IMR-90 (cell line): ENCODE results near the gene CCL15. TPM values are rescaled to one million over a fixed set of nuclear protein-coding genes. Genes with fewer than 3 reads are reported as not detected.

Experiments used
- ATAC-seq: fragments of 200-7000 bp; cut with Tn5 transposase; 2 replicates; pipeline ENCODE4 v1.9.1; 2020; ENCODE audit warnings: low read depth, mild to moderate bottlenecking, moderate library complexity
- BruUV-seq: library from RNA; stranded (reverse); fragments of 400-500 nt; replicated peaks from 2 replicates; lab custom pipeline; 2021; lab: Mats Ljungman, UMichigan
- CTCF ChIA-PET: fragments of 300-600 bp; formaldehyde crosslinking; extraction: SDS; loops from one replicate; lab custom pipeline; 2021; ENCODE audit warnings: antibody characterized with exemption; lab: Yijun Ruan, JAX
- POLR2A ChIA-PET: fragments of 300-600 bp; sonication (Branson Sonifier 250); formaldehyde crosslinking; loops from one replicate; lab custom pipeline; 2022; ENCODE audit warnings: antibody characterized with exemption; ENCODE audit not compliant: unreplicated experiment; lab: Charles Lee
- DNase-seq: peaks from one replicate; pipeline ENCODE4 v3.0.0; 2013
- H2AFZ ChIP-seq: replicated peaks from 2 replicates; pipeline ENCODE3; 2013; ENCODE audit warnings: low read length, mild to moderate bottlenecking; ENCODE audit not compliant: poor library complexity
- H2AK5ac ChIP-seq: 2 replicates; pipeline ENCODE4 v1.6.1; 2013; ENCODE audit warnings: low read depth, low read length, inconsistent platforms
- H2AK9ac ChIP-seq: replicated peaks from 2 replicates; pipeline ENCODE3; 2013; ENCODE audit warnings: mild to moderate bottlenecking, low read depth, low read length, moderate library complexity; ENCODE audit not compliant: poor library complexity
- H2BK120ac ChIP-seq: 2 replicates; pipeline ENCODE4 v1.6.1; 2013; ENCODE audit warnings: low read depth, low read length, inconsistent platforms
- H2BK15ac ChIP-seq: 3 replicates; pipeline ENCODE4 v1.6.1; 2013; ENCODE audit warnings: low read depth, low read length, inconsistent platforms
- H2BK20ac ChIP-seq: 2 replicates; pipeline ENCODE4 v1.6.1; 2013; ENCODE audit warnings: low read depth, mild to moderate bottlenecking, inconsistent platforms, low read length, moderate library complexity
- H2BK5ac ChIP-seq: 2 replicates; pipeline ENCODE4 v1.6.1; 2013; ENCODE audit warnings: mild to moderate bottlenecking, low read depth, low read length, inconsistent platforms; ENCODE audit not compliant: poor library complexity, severe bottlenecking
- H3K14ac ChIP-seq: replicated peaks from 2 replicates; pipeline ENCODE4 v1.6.1; 2013; ENCODE audit warnings: low read depth, low read length, inconsistent platforms
- H3K18ac ChIP-seq: 2 replicates; pipeline ENCODE4 v1.6.1; 2013; ENCODE audit warnings: low read depth, low read length, control low read depth
- H3K23ac ChIP-seq: 2 replicates; pipeline ENCODE4 v1.6.1; 2013; ENCODE audit warnings: low read depth, low read length, inconsistent platforms
- H3K27ac ChIP-seq: 2 replicates; pipeline ENCODE4 v1.5.1; 2013; ENCODE audit warnings: mild to moderate bottlenecking, control low read depth, low read length; ENCODE audit not compliant: insufficient read depth
- H3K27me3 ChIP-seq: 2 replicates; pipeline ENCODE4 v1.6.1; 2013; ENCODE audit warnings: low read length; ENCODE audit not compliant: control insufficient read depth, insufficient read depth
- H3K36me3 ChIP-seq: 2 replicates; pipeline ENCODE4 v1.6.1; 2013; ENCODE audit warnings: low read length, mixed read lengths; ENCODE audit not compliant: control insufficient read depth, insufficient read depth
- H3K4ac ChIP-seq: 2 replicates; pipeline ENCODE4 v1.6.1; 2013; ENCODE audit warnings: low read depth, low read length, inconsistent platforms
- H3K4me1 ChIP-seq: 2 replicates; pipeline ENCODE4 v1.6.1; 2013; ENCODE audit warnings: low read length, mixed read lengths; ENCODE audit not compliant: control insufficient read depth, insufficient read depth
- H3K4me2 ChIP-seq: 2 replicates; pipeline ENCODE4 v1.6.1; 2013; ENCODE audit warnings: low read depth, mild to moderate bottlenecking, control low read depth, low read length, moderate library complexity
- H3K4me3 ChIP-seq: 2 replicates; pipeline ENCODE4 v1.5.1; 2013; ENCODE audit warnings: low read depth, mild to moderate bottlenecking, control low read depth, low read length, moderate library complexity; ENCODE audit not compliant: insufficient read depth
- H3K56ac ChIP-seq: 2 replicates; pipeline ENCODE4 v1.6.1; 2013; ENCODE audit warnings: low read length, inconsistent platforms; ENCODE audit not compliant: insufficient read depth; ENCODE audit errors: extremely low read depth
- H3K79me1 ChIP-seq, 2 experiments: 2 replicates each; pipeline ENCODE4 v1.6.1; 2013; ENCODE audit warnings: low read length in 2 of 2, inconsistent platforms in 1 of 2, low read depth in 1 of 2
- H3K9ac ChIP-seq: 2 replicates; pipeline ENCODE4 v1.6.1; 2013; ENCODE audit warnings: low read depth, low read length, control low read depth
- H3K9me1 ChIP-seq: 2 replicates; pipeline ENCODE4 v1.6.1; 2013; ENCODE audit warnings: low read length, inconsistent platforms; ENCODE audit not compliant: insufficient read depth
- H3K9me3 ChIP-seq: 2 replicates; pipeline ENCODE4 v1.6.1; 2013; ENCODE audit warnings: low read length; ENCODE audit not compliant: control insufficient read depth, insufficient read depth
- H4K20me1 ChIP-seq: 2 replicates; pipeline ENCODE4 v1.6.1; 2013; ENCODE audit warnings: low read length, inconsistent platforms; ENCODE audit not compliant: insufficient read depth
- H4K5ac ChIP-seq: 2 replicates; pipeline ENCODE4 v1.6.1; 2013; ENCODE audit warnings: mild to moderate bottlenecking, low read depth, low read length, control low read depth
- H4K8ac ChIP-seq, 2 experiments: 2 replicates each; pipeline ENCODE4 v1.6.1; 2013; ENCODE audit warnings: low read depth in 2 of 2, low read length in 2 of 2, control low read depth in 1 of 2, inconsistent platforms in 1 of 2
- H4K91ac ChIP-seq: 2 replicates; pipeline ENCODE4 v1.6.1; 2013; ENCODE audit warnings: low read depth, low read length, inconsistent platforms; ENCODE audit not compliant: insufficient read depth
- BHLHE40 ChIP-seq: fragments of 150-350 bp; IDR thresholded peaks from 2 replicates; pipeline ENCODE4 v1.6.1; 2016; ENCODE audit warnings: mild to moderate bottlenecking, low read depth, low read length
- CEBPB ChIP-seq: IDR thresholded peaks from 2 replicates; pipeline ENCODE4 v1.6.1; 2012; ENCODE audit warnings: low read depth, low read length, improper control_type of control experiment
- MAZ ChIP-seq: IDR thresholded peaks from 2 replicates; pipeline ENCODE4 v1.6.1; 2012; ENCODE audit warnings: low read depth, mild to moderate bottlenecking, low read length, improper control_type of control experiment, moderate library complexity, borderline replicate concordance
- POLR2A ChIP-seq: IDR thresholded peaks from 2 replicates; pipeline ENCODE4 v1.6.1; 2012; ENCODE audit warnings: mild to moderate bottlenecking, low read depth, low read length
- RAD21 ChIP-seq: IDR thresholded peaks from 2 replicates; pipeline ENCODE4 v1.6.1; 2012; ENCODE audit warnings: low read length, improper control_type of control experiment
- RCOR1 ChIP-seq: IDR thresholded peaks from 2 replicates; pipeline ENCODE4 v1.6.1; 2012; ENCODE audit warnings: mild to moderate bottlenecking, low read length, improper control_type of control experiment; ENCODE audit not compliant: insufficient replicate concordance
- RFX5 ChIP-seq: IDR thresholded peaks from 2 replicates; pipeline ENCODE4 v1.8.0; 2012; ENCODE audit warnings: low read depth, mild to moderate bottlenecking, low read length, moderate library complexity
- SMC3 ChIP-seq: fragments of 150-350 bp; IDR thresholded peaks from 2 replicates; pipeline ENCODE4 v1.6.1; 2016; ENCODE audit warnings: low read depth, mild to moderate bottlenecking, antibody characterized with exemption, low read length, moderate library complexity
- WGBS, 2 experiments: methylation state at CpG; one replicate each; pipeline versions ENCODE4 v1.1.5 to v1.1.7; 2013; ENCODE audit warnings: missing lambda C conversion rate in 2 of 2; ENCODE audit not compliant: insufficient read length in 1 of 2; ENCODE audit errors: extremely low coverage in 2 of 2; 5-methylcytosine and 5-hydroxymethylcytosine counted together
- dilution Hi-C: fragments of 300-500 bp; cut with HindIII; formaldehyde crosslinking; loops from one replicate; pipeline ENCODE4 v1.14.3; 2018; ENCODE audit warnings: low sequenced_read_pairs; ENCODE audit not compliant: unreplicated experiment
- in situ Hi-C: fragments of 300-500 bp; cut with MboI; formaldehyde crosslinking; loops from 3 replicates; pipeline ENCODE4 v1.14.3; 2019; ENCODE audit warnings: low sequenced_read_pairs, inconsistent platforms, mixed read lengths
- intact Hi-C: fragments of 100-400 bp; cut with micrococcal nuclease; formaldehyde crosslinking; loops from 2 replicates; pipeline ENCODE4 v1.10.0; 2022
- polyA plus RNA-seq, 3 experiments: library from polyadenylated mRNA; depleted of rRNA; stranded (reverse); fragments of >200 nt; gene quantifications; 2 replicates each; pipeline ENCODE4 v1.2.3, GENCODE V29; 2012; ENCODE audit warnings: low replicate concordance in 1 of 3
- total RNA-seq: library from RNA; depleted of rRNA; stranded (reverse); fragments of >200 nt; gene quantifications from 2 replicates; pipeline ENCODE4 v1.2.3, GENCODE V29; 2012
- TF ChIP-seq, protein P1 (sequence below): fragments of 150-350 bp; IDR thresholded peaks from 2 replicates; pipeline ENCODE4 v1.6.1; 2017; ENCODE audit warnings: mild to moderate bottlenecking, antibody characterized with exemption, low read length, low read depth
- TF ChIP-seq, protein P2 (sequence below): conservative IDR thresholded peaks from 2 replicates; pipeline ENCODE4 v1.5.1; 2012; ENCODE audit warnings: mild to moderate bottlenecking, low read depth, low read length, improper control_type of control experiment
- TF ChIP-seq, protein P3 (sequence below): fragments of 150-350 bp; IDR thresholded peaks from 2 replicates; pipeline ENCODE4 v1.6.1; 2016; ENCODE audit warnings: low read depth, mild to moderate bottlenecking, low read length, moderate library complexity, borderline replicate concordance

The CCL15 gene
- total and polyA plus RNA-seq, 2 of the 4 experiments (the other 2 are of a cell fraction) = not detected

DNA sequence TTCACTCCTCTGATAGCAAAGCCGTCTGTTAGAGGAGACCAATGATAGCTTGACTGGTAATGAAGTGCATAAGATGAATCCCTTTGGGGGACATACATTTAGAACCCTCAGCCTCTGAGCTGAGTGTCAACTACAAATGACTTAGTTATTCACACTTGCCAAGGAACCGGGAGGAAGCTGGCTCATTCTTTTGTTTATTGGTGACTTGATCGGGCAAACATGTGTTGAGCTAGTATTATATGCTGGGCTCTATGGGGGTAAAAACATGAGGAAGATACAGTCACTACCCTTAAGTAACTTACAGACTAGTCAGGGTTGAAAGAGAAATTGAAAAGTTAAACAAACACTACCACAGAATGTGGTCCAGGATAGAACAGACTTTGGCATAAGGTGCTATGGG, 23.0 kb downstream of the CCL15 start:
- in situ Hi-C loops (no loop called here), intact Hi-C loops (no loop called here), dilution Hi-C loops (no loop called here)
- ATAC-seq (no peak), DNase-seq (no peak)
- H4K5ac ChIP-seq = no peak overlapping the region
- no TSS peak for BruUV-seq
- no peaks in the 10 kb centered on the region; the same call in 1 of the 2 replicates for H3K27me3 ChIP-seq
- CTCF ChIA-PET = interaction anchor here (0.7 to 0.9 kb wide), 2 partner anchors 28 to 94 kb away, joined by 3 read pairs; no protein-coding TSS in a partner anchor
- no peak overlapping the region for H3K27ac ChIP-seq
- H2BK120ac ChIP-seq = no peak overlapping the region
- H2BK5ac ChIP-seq = no peak overlapping the region
- no peak overlapping the region for H3K4ac ChIP-seq
- no peak overlapping the region for H3K18ac ChIP-seq
- H3K4me1 ChIP-seq = peaks cover 5% of the 10 kb centered on the region
- H2AFZ ChIP-seq = no peak overlapping the region
- no peaks in the 10 kb centered on the region; the same call in 1 of the 2 replicates for H3K9me1 ChIP-seq
- no peak overlapping the region for H4K91ac ChIP-seq
- H2AK5ac ChIP-seq = no peak overlapping the region
- H3K23ac ChIP-seq = no peak overlapping the region
- no peak overlapping the region for H3K9ac ChIP-seq
- H2BK20ac ChIP-seq = no peak overlapping the region
- no peak overlapping the region for H3K4me3 ChIP-seq
- H2AK9ac ChIP-seq = no peak overlapping the region
- no CpG with 5 or more reads among the region's 3 CpGs for WGBS, 2 experiments
- no peak overlapping the region for H2BK15ac ChIP-seq
- H3K36me3 ChIP-seq = no peaks in the 10 kb centered on the region
- TF ChIP-seq, protein P1, sequence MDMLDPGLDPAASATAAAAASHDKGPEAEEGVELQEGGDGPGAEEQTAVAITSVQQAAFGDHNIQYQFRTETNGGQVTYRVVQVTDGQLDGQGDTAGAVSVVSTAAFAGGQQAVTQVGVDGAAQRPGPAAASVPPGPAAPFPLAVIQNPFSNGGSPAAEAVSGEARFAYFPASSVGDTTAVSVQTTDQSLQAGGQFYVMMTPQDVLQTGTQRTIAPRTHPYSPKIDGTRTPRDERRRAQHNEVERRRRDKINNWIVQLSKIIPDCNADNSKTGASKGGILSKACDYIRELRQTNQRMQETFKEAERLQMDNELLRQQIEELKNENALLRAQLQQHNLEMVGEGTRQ = no peak
- no peak for TF ChIP-seq BHLHE40
- no peak for TF ChIP-seq RAD21
- TF ChIP-seq POLR2A = no peak
- TF ChIP-seq SMC3 = no peak
- TF ChIP-seq RCOR1 = no peak
- no peak for TF ChIP-seq MAZ
- TF ChIP-seq RFX5 = no peak
- TF ChIP-seq, protein P2, sequence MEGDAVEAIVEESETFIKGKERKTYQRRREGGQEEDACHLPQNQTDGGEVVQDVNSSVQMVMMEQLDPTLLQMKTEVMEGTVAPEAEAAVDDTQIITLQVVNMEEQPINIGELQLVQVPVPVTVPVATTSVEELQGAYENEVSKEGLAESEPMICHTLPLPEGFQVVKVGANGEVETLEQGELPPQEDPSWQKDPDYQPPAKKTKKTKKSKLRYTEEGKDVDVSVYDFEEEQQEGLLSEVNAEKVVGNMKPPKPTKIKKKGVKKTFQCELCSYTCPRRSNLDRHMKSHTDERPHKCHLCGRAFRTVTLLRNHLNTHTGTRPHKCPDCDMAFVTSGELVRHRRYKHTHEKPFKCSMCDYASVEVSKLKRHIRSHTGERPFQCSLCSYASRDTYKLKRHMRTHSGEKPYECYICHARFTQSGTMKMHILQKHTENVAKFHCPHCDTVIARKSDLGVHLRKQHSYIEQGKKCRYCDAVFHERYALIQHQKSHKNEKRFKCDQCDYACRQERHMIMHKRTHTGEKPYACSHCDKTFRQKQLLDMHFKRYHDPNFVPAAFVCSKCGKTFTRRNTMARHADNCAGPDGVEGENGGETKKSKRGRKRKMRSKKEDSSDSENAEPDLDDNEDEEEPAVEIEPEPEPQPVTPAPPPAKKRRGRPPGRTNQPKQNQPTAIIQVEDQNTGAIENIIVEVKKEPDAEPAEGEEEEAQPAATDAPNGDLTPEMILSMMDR = no peak
- TF ChIP-seq, protein P3, sequence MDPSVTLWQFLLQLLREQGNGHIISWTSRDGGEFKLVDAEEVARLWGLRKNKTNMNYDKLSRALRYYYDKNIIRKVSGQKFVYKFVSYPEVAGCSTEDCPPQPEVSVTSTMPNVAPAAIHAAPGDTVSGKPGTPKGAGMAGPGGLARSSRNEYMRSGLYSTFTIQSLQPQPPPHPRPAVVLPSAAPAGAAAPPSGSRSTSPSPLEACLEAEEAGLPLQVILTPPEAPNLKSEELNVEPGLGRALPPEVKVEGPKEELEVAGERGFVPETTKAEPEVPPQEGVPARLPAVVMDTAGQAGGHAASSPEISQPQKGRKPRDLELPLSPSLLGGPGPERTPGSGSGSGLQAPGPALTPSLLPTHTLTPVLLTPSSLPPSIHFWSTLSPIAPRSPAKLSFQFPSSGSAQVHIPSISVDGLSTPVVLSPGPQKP = no peak
- TF ChIP-seq CEBPB = no peak
- POLR2A ChIA-PET = no interaction called here
- no peak overlapping the region for H4K8ac ChIP-seq
- no peaks in the 10 kb centered on the region for H3K79me1 ChIP-seq
- H3K14ac ChIP-seq = no peak overlapping the region
- no peak overlapping the region for H3K4me2 ChIP-seq
- no peak overlapping the region for H3K56ac ChIP-seq
- H3K9me3 ChIP-seq = no peaks in the 10 kb centered on the region
- no peaks in the 10 kb centered on the region for H4K20me1 ChIP-seq
